RKO (cell line): Measurements from ENCODE around the gene DPP6.

ENCODE experiments used
- DNase-seq: peaks from one replicate; pipeline ENCODE4 v3.0.0-alpha.2; 2016; ENCODE audit warnings: low spot score

Gene DPP6

DNA sequence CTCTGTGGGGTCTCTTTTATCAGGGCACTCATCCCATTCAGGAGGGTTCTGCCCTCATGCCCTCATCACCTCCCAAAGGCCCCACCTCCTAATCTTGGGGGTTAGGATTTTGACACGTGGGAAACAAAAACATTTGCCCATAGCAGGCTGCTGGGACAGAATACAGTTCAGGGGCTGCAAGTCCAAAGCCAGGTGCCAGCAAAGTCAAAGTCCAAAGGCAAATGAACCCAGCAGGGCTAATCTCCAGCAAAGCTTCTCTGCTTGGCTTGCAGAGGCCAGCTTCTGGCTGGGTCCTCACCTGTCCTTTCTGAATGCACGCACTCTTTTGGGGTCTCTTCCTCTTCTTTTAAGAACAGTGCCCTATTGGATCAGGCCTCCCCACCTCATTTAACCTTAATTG lies 359.9 kb downstream of the DPP6 start:
- DNase-seq: no peak

DNA sequence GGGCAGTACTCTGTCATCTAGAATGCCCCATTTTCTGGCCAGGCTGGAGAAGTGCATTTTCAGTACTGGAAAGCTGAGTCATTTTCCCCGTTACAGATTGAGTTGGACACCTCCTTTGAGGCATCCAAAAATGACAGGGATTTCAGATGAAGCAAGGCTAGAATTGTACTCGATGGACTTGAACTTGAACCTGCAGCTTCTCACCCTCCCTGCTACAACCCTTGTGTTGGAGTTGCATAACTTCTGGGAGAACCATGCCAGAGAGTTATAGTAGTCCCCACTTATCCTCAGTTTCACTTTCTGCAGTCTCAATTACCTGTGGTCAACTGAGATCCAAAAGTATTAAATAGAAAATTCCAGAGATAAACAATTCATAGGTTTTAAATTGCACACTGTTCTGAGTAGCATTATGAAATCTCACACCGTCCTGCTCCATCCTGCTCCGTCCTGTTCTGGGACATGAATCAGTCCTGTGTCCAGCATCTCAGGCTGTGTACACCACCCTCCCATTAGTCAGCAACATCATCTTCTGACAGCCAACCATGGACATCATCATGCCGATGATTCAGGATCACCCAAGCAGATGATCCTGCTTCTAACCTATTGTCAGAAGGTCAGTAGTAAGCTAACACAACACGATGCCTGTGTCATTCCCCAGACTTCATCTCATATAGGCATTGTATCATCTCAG lies 363.7 kb downstream of the DPP6 start:
- peak; percentile 15 for DNase-seq

DNA sequence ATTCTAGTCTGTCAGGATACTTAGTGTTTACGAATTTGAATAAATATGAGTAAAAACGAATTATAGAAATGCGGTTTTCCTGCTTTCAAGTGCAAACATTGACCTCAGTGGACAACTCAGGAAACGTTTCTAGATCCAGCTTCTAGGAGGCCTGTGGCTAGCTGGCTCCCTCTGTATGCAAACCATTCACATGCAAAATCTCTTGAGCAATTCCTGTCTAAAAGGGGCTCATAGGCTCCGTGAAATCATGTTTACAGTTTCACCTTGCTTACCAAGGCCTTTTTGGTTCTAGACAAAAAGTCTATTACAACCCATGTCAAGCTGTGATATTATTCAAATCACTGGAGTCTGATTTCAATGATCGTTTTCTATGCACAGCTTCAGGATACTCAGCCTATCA lies 364.5 kb downstream of the DPP6 start:
- DNase-seq: no peak

DNA sequence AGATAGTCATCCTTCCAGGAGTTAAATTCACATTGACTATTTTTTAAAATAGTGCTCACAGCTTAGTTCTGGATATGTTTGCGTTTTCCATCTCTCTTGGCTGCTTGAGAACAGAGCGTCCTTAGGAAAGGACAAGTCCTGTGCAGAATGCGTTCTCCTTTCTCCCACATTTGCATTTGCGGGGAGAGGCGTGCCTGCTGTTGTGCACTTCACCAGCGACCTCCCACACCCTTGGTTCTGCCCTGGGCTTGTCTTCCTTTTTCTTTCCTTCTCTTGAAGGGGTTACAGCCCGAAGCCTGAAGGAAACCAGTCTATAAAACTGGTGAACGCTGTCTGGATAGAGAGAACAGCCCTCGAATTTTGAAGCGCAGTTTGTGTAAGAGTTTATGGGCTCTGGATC lies 367.1 kb downstream of the DPP6 start:
- DNase-seq: no peak

DNA sequence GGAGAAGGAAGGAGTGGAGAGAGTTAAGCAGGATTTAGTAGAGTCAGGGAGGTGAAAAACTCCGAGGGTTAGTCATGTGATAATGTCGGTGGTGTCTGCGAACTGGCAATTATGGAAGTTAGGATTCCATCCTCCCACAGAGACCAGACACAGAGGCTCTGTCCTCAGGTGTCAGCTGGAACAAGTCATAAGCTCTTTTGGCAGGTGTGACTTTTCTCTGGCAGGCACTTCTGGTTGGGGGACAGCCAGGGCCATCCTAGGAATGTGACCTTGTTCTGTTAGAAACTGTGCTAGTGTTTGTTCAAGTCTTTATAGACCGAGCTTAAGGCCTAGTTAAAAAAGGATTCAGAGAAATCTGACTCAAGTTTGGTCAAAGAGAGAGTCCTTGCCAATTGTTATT lies 371.0 kb downstream of the DPP6 start:
- no peak for DNase-seq

DNA sequence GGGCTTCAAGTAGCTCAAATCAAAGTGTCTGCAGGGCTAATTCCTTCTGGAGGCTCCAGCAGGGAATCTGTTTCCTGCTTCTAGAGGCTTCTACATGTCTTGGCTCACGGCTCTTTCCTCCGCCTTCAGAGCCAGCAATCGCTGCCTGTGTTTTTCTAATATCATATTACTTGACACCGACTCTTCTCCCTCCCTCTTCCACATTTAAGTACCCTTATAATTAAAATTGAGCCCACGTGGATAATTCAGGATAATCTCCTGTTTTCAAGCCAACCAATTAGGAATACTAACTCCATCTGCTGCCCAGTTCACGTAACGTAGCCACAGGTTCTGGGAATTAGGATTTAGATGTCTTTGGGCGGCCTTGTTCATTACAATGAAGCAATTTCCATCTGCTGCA lies 372.2 kb downstream of the DPP6 start:
- no peak for DNase-seq

DNA sequence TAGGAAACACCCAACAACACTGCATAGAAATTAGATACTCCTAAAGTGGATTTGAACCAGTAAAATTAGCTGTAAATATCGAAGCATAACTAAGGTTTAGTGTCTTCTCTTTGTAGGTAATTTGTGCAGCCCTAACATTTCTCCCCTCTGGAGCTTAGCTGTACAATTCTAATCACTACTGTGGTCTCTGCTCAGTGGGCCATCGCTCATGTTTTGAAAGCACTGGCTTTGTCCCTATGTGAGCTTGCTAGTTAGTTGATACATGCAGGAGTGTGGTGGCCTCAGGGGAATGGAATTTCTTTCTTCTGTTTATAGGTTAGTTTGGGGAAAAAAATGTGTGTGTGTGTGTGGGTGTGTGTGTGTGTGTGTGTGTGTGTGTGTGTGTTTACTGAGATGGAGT lies 373.1 kb downstream of the DPP6 start:
- DNase-seq: no peak

DNA sequence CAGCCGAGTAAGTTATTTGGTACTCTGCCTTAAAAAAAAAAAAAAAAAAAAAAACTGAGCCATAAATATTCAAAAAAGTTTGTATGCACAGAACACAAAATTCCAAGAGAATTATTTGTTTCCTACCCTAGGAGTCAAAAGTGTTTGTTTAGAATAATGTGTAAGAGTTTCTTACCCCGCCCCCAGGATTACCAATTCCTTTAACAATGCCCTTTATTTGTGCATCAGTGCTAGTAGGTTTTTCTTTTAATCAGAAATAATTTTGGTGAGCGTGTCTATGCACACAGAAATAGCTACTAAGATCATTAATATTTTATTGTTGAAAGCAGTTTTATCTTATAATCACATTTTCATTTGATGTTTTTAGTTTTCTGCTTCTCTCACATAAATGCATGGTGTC lies 374.6 kb downstream of the DPP6 start:
- DNase-seq: no peak

DNA sequence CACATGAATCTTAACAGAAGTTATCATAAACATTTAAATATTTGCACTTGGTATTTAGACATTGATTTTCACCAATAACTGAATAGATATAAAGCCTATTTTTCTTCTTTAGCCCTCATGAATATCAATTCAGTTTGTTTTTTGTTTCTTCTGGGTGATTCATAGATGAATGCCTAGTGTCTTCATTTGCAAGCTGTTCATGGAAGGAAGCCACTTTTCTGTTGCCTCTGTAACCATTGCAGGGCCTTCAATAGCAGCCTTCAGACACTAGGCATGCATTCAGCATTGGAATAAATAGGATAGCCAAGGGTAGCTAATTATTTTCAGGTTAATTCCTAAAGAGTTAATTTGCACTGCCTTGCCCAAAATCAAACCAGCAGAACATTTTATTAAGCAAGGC lies 375.3 kb downstream of the DPP6 start:
- DNase-seq: no peak

DNA sequence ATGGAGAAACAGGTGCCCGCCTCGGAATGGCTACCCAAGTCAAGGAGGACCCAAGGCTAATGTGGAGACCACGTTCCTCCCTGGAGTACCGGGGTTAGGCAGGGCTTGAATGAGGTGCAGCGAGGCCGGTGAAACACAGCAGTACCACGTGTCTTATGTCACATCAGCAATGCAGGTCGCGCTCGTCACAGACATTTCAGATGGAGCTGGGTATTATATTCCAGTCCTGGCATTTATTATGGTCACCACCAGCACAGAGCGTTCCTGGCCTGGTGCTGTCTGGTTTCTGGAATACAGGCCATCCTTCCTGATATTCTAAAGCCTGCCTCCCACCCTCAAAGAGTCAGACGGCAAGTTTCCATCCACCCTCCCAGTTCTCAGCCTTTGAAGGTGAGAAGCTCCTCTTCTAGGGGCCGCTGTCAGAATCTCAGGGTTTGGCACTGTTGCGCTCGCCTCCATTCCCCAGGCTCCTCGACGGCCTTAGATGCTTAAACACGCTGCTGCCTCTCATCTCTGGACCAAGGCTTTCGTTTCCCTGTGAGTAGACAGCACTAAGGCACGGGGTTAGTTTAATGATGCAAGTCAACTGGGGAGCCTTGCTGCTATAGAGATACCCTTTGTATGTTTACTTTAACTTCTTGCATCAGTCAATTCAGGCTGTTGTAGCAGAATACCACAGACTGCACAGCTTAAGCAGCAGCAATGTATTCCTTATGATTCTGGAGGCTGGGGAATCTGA lies 377.6 kb downstream of the DPP6 start:
- no peak for DNase-seq

DNA sequence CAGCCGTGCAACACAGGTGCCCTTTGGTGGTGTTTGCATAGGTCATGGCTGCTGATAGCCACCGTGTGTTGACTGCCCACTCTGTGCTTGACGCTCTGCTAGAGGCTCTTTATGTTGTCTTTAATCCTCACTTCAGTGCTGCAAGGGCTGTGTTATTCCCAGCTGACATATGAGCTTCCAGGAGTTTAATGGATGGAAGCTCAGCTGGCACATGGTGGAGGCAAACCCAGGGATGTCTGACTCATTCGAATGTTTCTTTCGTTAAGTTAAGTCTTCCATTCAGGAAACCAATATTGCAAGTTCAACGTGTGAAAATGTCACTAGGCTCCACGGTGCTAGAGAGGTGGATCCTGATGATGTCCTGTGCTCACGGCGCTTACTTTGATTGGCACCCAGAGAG lies 378.4 kb downstream of the DPP6 start:
- DNase-seq: no peak

DNA sequence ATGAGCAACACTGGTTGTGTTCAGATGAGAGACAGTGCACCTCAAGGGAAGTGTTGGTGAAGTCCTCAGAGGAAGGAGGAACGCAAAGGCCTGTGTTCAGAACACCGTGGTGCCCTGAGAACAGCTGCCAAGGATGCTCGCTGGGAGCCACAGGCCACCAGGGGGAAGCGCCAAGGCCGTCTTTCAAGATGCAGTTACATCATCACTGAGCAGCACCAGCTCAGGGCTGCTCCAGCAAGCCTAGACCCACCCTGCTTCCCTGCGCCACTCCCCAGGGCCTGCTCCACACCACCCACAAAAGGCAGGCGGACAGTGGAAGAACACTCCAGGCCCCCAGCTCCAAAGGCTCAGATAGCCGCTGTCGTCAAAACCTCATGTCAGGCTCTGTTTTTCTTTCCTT lies 378.8 kb downstream of the DPP6 start:
- DNase-seq: no peak

DNA sequence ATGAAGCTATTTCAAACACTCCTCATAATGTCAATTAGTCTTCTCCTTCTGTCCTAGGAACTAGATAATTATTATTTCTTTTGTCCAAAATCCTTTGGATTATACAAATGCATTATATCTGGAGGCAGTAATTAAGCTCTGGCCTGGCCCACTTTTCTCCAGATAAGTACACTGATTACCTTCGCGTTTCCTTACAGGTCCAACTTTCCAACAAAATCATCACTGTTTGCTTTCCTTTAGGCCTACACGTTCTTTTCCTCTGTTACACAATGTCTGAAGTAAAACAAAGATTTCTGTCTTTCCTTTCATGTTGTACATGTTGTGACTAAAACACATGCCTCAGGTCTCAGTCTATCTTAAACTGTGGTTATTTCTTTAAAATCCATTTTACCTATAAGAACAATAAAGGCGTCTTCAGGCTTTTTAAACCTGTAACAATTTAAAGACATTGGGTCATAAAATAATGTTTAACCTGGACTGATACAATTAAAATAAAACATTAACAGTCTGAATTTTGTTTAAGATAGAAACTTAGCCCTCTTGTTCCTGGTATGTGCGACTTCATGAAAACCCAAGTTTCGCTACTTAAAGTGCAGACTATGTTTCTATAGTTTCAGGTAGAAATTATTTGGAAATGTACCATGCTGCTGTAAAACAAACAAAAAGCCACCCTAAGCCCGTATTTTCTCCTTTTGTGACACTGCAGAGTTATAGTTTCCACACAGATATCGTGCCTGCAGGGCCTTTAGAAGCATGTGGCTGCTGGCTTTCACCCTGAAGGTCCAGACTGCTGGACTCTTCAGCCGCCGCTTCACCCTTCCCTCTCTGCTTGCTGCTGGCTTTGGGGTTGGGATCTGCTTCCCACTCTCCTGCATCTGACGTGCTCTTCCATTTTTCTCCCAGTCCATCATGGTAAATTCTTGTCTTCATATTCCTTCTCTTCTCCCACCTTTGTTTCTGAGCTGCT lies 381.7 kb downstream of the DPP6 start:
- no peak for DNase-seq

DNA sequence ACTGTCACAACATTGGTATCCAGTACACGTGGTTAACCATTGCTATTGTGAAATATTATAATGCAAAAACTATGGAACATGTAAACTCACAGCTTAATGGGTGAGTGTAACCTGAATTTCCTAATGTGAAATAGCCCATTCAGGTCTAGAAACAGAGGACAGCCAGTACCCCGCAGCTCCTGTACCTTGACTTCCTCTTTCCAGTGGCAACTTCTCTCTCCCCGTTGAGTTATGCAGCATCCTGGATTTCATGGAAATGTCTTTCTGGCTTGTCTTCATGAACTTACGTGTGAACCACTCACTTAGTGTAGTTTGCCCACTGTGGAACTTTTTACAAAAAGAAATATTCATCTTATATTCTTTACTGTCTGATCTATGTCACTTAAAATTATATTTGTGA lies 384.4 kb downstream of the DPP6 start:
- DNase-seq: no peak

DNA sequence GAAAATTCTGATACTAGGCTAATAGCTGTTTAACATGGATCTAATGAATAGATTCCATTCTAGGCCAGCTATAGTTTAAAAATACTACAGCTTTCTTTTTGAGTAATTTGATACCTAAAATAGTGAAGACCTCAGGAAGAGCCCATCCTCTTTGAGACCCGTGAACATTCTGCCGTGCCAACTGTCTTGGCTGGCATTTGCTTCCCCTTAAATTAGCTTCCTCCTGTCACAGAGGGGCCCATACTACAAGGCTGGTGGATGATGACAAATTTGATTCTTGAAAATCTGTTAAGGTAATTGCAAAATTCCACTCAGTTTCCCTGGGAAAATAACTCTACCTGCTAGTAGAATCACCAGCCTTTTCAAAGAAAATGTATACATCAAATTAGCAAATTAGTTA lies 385.0 kb downstream of the DPP6 start:
- no peak for DNase-seq

DNA sequence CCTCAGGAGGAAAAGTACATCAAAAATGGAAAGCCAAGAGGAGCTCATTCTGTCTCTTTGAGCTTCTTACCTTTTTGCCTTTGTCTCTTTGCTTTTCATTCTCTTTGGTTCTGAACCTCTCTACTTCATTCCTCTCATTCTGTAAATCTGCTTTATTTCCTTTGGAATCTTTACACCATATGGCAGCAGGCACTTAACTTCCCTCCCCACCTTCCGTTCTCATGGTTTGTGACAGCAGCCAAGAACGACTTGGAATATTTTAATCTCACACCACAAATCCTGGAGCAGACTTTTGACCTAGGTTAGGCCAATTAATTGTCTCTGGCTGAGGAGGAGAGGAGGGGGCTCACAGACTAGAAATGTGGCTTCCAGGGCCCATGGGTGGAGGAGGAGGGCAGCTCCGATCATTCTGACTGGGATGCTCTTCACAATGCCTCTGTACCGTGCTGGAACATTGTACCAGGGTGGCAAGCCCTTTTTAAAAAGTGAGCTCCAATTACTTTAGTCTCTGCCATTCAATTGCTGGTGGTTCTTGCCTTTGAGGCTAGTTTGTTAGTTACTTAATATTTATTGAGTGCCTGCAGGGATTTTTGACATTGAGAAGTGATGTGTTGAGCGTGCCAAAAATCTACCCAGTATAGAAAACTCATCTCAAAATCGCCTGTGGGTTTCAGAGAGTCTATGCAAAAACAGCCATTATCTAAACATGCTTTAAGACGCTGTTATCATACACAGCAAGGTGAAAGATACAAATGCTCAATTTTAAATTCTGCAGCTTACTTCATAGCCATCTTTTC lies 386.6 kb downstream of the DPP6 start:
- DNase-seq: no peak

DNA sequence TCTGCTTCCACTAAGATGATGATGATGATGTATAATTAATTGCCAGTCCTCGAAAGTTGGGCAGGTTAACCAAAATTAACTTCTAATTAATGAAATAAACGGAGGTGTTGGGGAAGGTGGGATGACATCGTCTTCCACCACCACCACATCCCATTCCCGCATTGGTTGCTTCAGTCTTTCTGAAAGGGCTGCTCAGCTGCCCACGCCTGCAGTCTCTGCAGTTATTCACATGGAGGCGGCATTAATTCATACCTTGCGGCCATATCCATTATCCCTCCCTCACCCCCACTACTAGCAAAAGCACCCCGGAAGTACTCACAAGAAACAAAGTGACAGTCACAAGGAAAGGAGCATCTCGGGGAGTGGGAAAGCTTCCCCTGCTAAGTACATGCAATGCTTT lies 387.9 kb downstream of the DPP6 start:
- DNase-seq: no peak

DNA sequence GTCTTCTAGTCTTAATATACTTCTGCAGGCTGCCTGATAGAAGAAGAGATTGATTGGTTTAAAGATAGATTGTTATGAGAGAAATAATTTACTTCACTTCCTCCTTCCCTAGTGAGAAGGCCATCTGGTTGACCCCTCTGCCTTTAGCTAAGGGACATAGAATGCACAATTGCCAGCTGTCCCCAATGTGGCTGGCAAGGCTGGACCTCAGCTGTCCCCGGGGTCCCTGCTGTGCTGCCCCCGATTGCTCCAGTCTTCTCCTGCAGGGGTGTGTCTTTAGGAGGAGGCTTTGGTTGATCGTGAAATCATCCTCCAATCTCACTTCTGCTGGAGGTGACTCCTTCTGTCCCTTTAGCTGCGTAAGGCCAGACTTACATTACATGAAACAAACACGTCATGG lies 388.5 kb downstream of the DPP6 start:
- no peak for DNase-seq

DNA sequence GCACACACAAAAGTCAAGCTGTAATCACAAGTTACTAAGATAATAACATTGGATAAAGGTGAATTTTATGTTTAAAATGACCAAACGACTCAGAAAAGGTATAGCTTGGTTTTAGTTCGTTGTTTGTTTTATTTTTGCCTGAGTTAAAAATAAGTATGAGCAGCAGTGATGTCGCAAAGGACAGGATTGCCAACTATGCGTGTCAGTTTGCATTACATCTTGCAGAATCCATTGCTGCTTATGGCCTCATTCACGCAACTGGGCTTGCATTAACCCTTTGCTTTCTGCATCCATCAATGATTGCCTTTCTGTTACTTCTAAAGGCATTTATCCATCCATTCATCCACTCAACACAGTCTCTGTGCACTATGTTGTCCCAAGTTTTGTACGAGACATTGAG lies 389.6 kb downstream of the DPP6 start:
- no peak for DNase-seq

DNA sequence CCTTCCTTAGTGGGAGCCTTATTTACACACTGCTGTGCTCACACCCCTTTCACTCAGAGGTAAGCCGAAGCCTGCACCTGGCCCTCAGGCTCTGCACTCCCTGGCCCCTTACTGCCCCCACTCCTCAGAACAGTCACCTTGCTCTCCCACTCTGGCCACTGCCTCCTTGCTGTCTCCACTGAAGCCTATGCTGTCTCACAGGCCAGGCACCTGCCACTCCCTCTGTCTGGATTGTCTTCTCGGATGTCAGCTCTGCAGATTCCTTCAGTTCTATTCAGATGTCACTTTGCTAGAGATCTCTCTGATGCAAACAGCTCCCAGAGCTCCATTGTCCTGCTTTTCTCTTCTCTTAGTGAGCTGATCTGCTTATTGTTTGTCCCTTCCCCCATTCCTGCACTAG lies 390.7 kb downstream of the DPP6 start:
- DNase-seq: no peak

DNA sequence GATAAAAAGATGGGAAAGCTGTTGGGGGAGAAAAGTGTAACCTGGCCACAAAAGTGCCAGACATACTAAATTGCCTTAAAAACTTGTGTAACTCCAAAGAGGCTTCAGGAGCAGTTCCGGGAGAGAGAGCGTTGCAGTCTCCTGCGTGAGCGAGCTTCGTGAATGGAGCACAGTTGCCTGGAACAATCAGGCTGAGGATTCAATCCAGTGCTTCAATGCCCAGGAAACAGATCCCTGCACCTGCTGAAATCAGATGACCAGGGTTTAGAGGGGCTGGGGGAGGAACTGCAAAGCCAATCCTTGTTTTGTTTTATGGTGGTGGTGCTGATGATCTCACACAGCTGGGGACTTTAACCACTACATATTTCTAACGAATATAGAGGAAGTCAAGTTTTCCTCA lies 398.3 kb downstream of the DPP6 start:
- no peak for DNase-seq
